DMS114 treated with DMSO at 0.1 percent for 48 hours (cell line): Measurements from ENCODE around the gene SDR39U1.

Source experiments
- DNase-seq: peaks from one replicate; lab custom pipeline; 2025; ENCODE audit not compliant: unreplicated experiment; lab: John Stamatoyannopoulos, UW

The SDR39U1 gene

DNA sequence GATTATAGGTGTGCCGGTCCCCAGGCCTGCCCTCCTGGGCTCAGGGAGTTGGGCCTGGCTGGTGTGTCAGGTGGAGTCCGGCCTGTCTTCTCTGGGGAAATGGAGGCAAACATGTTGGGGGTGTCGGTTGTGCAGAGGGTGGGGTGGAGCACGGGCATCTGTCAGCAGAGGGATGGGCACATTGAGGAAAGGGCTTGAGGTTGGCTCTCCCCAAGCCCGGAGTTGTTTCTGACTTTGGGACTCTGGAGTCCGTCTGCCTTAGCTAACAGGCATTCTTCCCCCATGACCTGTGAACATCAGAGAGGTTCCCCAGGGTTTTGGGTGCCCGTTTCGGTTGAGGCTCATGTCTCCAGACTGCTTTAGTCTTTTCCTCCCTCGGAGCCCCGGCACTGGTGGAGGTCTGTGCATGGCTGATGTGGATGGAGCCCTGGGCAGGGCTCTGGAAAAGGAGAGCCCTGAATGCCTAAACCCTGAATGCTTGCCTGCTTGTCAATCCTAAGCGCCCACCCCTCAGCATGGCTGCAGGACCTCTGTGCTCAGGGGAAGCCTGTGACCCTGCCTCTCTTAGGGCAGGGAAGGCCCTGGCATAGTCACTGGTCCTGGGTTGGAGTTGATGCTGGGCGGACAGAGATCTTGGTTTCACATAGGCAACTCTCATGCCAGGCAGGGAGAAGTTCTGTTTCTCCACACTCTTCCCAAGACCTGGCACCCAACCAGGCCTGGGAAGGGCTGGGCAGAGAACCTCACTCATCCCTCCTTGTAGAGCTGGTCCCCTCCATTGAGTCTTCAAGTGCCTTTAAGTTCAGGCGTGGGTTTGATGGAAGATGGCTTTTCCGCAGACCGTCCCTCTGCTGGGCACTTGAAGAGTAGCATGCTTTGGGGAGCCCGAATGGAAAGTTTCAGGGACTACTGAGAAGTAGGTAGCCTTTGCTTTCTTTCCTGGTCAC is 30.9 kb downstream of the SDR39U1 start:
- peak; percentile 45 for DNase-seq

DNA sequence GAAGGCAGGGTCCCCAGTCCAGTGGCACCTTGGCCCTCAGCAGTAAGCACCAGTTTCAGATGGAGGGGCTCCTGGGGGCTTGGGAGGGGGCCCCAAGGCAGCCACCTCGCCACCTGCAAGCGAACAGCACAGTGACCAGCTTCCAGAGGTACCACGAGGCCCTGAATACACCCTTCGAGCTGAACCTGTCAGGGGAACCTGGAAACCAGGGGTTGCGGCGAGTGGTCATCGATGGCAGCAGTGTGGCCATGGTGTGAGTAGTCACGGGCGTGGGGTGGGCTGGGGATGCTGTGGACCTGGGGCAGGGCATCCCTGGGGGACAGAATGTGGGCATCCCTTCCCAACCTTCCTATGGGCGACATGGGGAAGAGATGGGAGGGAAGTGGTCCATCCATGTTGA is 32.6 kb downstream of the SDR39U1 start:
- DNase-seq = no peak

DNA sequence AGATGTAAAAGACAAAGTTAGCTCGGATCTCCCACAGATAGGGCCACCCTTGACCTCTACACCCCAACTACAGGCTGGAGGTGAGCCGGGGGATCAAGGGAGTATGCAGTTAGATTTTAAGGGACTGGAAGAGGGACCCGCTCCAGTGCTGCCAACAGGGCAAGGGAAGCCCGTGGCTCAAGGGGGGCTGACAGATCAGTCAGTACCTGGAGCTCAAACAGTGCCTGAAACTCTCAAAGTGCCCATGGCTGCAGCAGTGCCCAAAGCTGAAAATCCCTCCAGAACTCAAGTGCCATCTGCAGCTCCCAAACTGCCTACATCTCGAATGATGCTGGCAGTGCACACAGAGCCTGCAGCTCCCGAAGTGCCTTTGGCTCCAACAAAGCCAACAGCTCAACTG is 33.4 kb downstream of the SDR39U1 start:
- no peak for DNase-seq

DNA sequence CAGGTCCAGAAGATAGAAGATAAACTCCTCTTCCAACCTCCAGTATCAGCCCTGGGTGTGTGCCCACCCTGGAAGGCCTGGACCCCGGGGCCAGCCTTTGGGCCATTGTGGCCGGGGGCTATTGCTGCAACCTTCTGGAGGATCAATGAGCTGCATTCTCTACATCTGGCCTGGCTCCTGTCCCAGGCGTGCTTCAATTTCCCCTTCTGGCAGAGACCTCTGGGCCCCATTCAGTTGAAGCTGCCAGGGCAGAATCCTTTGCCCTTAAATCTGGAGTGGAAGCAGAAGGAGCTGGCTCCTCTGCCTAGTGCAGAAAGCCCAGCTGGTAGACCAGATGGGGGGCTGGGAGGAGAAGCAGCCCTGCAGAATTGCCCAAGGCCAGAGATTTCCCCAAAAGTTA is 33.8 kb downstream of the SDR39U1 start:
- DNase-seq = no peak

DNA sequence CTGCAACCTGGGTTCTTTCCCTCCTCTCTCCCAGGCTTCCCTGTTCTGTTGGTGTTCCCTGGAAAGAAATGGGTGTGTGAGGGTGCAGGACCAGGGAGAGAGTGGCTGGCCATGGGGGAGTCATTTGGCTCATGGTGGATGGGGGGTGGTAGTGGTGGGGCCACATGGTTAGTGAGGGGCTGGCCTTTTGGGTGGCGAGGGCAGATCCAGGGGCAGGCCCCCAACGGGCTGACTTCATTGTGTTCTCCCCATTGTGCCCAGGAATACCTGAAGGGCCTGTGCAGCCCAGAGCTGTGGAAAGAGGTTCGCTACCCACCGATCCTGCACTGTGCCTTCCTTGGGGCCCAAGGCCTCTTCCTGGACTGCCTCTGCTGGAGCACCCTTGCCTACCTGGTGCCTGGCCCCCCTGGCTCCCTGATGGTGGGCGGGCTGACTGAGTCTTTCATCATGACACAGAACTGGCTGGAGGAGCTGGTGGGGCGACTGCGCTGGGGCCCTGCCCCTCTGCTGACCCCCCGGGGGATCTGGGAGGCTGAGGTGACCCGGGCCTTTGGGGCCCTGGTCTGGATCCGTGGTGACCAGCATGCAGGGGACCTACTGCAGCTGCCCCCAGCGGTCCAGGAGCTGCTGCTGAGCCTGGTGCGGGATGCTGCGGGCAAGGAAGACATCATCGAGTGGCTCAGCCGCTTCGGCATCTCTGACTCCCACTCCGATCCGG is 34.8 kb downstream of the SDR39U1 start:
- DNase-seq = no peak

DNA sequence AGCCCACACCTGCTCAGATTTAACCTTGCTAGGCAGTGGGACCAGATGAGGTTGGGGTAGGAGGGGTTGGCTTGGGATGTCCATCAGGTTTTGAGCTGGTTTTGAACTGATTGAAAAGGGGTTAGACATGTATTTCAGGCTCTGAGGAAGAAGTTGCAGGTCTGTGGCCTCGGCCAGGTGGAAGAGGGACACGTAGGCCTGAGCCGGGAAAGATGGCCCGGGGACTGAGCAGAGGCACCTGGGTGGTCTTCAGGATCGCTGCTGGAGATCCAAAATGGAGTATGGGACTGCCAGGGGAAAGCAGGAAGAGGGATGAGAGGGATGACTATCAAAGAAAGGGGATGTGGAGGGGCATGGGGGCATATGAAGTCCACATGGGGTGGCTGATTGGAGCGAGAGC is 36.2 kb downstream of the SDR39U1 start:
- no peak for DNase-seq

DNA sequence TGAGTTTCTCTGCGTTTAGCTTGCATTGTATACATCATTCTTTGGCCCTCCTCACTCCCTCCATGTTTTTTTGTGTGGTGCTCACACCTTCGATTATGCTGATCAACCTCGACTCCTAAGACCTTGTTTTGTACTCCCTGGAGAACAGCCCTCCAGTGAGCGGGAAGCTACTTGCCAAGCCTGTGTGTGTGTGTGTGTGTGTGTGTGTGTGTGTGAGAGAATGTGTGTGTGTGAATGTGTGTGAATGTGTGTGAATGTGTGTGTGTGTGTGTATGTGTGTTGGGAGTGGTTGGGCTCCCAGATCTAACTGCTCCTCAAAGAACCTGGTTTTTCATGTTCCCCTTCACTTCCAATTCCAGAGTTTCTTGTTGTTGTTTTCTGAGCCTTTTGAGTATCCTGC is 37.8 kb downstream of the SDR39U1 start:
- no peak for DNase-seq

DNA sequence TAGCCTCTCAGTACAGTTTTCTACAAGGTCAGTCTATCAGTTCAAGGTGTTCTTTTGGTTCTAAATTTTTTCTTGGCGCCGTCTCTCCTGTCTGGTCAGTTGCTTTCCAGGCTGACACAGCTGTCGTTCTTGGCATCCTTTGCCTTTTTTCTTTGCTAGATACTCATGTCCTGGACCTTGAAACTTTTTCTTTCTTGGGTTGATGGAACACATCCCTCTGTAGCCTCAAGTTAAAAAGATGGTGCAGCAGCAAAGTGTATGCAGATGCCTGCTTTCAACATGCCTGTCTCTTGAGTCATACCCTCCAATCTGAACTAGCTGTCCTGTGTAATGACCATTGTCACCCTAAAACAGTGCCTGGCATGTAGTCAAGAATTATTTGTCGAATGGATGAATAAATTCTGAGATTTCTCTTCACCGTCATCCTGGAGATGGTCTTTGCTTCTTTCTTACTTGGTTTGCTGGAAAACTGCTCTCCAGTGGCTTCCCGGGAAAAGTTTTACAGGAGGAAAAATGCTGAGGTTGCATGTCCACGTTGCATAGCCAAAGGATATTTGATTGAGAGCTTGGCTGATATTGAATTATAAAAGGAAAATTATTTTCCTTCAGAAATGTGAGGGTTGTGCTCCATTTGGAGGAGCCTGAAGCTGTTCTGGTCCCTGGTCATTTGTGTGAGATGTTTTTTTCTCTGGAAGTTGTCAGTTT is 39.1 kb downstream of the SDR39U1 start:
- no peak for DNase-seq

DNA sequence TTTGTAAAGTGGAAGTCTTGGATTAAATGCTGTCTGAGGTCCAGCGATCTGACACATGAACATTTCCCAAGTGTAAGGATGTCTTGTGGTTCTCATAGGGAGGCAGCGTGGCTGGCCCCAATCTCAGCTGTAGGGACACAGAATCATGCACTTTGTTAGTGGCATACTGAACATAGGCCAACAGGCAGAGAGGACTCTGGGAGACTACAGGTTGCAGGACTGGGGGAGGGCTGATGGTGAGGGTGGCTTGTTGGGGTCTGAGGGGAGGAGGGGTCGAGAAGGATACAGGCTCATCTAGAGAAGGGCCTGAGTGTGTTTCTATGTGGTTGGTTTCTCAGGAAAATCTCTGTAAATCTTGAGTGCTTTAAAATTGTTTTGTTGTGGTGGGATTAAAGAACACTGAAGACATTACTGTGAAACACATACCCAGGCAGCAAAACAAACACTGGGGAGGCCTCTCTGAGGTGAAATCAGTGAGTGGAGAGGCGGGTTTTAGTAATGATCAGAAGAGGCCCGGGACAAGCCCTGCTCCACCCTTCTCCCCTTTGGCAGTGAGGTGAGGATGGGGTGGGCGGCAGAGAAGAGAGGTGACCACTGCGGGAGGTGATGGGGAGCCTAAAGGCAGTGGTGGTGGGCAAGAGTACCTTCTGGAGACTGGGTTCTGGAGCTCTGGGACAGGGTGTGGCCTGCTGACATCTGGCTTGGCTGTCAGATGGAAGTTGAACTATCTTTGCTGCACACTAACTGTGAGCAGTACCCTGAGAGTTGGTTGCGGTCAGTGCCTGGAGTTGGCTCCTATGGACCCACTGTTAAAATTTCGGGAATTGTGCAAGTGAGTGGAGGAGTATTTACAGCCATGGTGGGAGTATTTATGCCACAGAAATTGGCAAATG is 40.5 kb downstream of the SDR39U1 start:
- DNase-seq = no peak

DNA sequence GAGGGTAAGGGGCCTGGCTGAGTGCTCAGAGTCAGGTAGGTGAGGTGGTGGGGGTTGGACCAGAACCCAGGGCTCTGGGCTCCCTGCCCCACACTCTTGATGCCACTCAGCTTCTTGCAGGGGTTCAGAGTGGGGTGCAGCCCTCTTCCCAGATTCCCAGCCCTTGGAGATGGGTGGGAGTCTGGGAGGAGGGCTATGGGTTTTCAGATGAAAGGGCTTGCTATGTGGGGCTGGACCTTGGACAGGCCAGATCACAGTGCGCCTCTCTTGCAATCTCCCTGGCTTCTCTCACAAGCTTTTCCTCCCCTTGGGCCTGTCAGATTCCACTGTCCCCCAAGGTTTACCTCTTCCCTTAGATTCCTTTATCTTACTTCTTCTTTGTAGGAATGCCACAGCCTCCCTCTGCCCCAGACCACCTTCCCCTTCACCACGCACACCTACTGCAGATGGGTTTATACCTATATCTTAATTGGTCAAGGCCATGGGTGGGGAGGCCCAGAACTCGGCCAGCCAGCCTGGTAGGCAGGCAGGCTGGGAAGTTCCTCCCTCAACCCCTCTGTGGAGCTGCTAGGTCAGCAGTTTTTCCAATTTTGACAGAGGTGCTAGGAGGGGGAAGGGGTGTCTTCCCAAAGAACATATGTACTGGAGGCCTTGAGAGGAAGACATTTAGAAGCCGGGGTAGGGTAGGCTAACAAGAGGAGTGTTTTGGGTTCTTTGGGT is 42.4 kb downstream of the SDR39U1 start:
- no peak for DNase-seq

DNA sequence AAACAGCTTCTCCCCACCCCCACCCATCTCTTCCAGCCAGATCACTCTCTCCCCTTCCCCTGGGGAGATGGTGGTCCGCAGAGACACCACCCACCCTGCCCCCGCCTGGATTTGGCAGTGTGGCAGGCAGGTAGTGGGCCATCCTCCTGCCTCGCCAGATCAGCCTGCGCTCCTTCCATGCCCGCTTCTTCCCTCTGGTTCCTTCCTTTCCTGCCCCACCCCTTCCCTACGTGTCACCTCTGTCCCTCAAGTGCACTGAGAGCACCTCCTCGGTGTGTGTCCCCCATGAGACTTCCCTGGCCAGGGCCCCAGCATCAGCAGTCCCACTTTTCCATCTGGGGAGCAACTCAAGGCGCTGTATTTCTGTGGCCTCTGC is 43.1 kb downstream of the SDR39U1 start:
- no peak for DNase-seq

DNA sequence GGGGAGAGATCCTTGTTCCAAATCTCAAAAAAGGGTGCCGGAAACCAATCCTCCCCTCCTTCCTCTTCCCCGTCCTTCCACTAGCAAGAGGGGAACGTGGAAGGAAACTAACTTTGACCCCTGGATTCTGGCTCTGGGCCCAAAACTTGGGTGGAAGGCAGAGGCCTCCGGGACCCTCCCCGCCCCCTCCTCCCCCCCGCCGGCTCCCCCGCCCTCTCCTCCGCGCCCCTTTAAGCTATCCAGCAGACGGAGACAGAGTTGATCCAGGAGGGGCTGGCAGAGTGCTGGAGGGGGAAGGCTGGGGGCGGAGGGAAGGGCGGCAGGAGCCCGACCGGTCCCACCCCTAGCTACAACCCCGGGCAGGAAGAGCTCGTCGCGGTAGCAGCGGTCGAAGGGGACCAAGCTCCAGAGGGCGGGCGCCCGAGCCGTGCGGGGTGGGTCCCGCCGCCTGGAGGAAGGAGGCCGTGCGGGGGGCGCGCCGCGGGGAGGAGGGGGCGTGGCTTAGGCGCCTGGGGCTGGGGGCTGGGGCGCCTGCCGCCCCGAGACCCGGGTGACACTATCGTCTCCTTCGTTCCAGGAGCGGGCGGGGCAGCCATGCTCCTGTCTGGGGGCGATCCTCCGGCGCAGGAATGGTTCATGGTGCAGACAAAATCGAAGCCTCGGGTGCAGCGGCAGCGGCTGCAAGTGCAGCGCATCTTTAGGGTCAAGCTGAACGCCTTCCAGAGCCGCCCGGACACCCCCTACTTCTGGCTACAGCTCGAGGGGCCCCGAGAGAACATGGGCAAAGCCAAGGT is 43.7 kb downstream of the SDR39U1 start, which contains the start of gene NYNRIN:
Gene NYNRIN (plus strand): TSS at position 351 of the 794 bp plus-strand sequence. CDS start 244 bp downstream, at position 595.
- DNase-seq = no peak

DNA sequence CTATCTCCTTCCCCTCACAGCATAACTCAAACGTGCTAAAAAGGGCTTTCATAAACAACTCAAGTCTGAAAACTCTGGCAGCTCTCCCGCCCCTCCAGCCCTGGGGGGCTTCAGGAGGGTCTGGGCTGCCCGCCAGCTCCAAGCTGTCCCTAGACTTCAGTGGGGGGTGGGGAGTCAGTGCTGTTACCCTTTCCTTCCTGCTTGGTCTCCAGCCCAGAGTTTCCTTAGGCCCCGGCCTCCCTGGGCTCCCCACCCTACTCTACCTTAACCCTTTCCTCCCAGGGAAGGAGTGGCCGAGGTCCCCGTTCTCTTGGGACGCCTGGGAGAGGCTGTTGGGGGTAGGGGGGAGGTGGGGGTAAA is 44.3 kb downstream of the SDR39U1 start:
- DNase-seq = no peak

DNA sequence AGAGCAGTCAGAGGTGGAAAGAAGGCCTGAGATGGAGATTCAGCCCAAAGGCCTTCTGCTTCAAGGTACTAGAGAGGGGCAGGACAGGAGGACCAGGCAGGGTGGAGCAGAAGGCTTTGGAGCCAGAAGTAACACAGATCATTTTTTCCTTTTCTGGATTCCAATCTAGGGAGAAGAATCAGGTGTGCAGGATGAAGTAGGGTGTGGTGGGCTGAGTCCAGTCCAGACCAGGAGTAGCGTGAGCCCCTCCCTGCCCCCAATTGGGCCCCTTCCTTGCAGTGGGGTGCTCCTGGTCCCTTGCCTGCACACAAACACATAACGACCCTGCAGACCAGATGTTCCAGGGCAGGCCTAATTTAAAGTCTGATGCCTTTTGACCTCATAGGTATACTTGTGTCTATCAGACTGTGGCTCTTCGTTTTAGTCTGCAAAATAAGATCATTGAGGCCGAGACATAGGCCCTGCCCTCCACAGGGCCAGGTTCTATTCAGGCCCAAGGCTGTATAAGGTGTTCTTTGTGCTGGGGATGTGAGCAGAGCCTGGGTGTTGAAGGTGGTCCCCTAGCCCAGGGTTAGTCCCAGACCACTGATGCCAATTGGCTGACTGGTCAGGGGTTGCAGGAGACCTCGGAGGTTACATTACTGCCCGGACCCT is 44.8 kb downstream of the SDR39U1 start:
- no peak for DNase-seq

DNA sequence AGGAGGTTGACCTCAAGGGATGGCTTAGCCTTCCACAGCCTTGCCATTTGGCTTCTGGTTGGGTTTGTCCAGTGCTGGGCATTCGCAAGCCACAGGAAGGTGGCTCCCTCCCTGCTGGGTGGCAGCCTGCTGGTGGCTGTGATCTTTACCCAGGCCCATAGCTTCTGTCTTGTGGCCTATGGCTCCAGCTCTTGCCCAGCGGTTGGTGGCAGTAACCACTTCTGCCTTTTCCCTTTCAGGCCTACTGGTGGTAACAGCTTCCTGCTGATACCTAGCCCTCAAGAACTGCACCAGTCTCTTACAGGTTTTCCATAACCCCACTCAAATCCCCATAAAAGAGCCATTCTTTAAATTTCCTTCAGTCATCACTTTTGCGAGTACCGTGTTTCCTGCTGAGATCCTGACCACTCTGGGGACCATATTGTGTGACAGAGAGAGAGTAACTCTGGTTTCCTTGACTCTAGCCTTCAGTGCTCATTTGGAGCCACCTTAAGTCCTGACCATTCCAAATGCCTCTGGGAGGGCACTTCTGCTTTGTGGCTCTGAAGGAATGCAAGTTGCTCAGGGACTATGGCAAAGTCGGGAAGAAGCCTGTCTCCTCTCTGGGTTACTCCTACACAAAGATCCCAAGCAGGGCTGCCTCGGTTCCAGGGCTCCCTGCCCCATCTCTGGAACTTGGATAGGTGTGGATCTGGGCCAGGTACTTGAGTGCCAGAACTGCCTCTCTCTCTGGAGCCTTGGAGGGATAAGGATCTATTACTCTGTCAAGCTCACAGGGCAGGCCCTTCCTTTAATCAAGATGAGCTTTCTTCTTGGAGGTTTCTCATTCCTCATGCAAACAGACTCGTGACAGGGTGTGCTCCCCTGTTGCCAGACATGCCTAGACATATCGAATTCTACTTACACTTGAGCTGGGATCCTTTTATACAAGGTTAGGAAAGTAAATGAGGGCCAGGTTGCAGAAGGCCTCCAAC is 46.7 kb downstream of the SDR39U1 start:
- DNase-seq = no peak

DNA sequence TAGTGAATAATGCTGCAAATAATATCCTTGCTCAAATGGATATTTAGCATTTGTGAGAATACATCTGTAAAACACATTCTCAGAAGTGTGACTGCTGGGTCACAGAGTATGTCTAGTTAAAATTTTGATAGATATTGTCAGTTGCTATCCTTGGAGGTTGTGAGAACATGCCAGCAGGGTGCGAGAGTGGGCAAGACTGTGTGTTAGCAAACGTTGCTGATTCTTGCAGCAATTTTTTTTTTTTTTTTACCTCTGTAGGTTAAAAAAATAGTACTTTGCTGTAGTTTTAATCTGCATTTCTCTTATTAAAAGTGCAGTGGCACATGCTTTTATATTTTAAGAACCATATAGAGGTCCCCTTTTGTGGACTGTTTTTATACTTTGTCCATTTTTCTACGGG is 48.3 kb downstream of the SDR39U1 start:
- peak; percentile 6 for DNase-seq

DNA sequence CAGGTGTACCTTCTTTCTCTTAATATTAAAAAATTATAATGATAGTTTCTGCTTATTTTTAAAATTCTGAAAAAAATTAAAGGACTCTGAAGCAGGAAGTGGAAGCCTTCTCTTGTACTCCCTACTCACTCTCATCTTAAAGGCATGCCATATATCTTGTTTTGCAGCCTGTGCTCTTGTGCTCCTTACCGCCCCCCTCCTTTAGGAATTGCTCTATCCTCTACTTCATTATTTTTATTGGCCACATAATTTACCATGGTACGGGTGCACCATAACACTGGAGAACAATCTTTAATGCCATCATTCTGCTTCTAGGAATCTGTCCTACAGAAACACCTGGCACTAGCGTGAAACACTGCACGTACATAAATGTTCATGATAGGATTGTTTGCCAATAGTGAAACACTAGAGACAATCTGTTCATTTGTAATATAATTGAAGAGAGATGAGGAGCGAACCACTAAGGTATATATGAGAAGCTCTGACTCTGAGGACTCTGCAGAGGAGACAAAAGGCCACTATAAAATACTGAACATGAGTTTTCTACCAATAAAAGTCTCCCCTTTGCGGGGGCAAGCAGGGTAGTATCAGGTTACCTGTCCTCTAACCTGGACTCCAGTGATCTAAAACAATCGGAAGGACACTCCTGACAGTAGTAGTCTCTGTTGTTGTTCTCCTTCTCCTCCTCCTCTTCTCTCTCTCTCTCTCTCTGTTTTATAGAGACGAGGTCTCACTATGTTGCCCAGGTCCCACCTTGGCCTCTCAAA is 50.1 kb downstream of the SDR39U1 start:
- no peak for DNase-seq
